Stimulated activated CD4-positive, alpha-beta T cell treated with anti-CD3 and anti-CD28 coated beads, Interleukin-2, amount 100 ng/mL, for 48 hours (primary cell): Measurements from ENCODE around the gene EFNA5.

Experiments
- DNase-seq, 2 donors: peaks; one replicate each; pipeline ENCODE4 v3.0.0-alpha.2; 2020

The EFNA5 gene

DNA sequence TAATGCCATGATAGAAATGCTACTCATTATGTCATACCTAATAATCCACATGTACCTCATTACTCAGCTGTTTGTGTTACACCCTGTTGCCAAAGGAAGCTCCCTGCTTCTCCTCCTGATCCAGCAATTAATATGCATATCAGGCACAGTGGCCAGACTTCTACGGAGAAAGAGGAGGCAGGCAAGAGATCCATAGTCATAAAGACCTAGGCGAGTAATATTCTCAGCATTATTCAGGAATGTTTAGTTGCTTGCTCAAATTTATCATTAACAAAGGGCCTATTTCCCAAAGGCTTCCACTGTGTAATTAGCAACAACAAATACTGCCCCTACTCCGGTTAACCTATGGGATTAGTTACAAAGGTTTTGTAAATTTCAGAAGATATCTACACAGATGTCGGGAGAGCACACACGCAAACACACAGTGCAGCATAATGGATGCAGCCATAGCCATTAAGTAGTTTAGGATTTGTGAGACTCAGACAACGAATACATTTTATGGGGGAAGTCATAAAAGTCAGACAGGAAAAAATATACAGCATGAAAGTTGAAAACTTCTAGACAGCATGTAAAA is 192.6 kb downstream of the EFNA5 start:
- DNase-seq: no peak

DNA sequence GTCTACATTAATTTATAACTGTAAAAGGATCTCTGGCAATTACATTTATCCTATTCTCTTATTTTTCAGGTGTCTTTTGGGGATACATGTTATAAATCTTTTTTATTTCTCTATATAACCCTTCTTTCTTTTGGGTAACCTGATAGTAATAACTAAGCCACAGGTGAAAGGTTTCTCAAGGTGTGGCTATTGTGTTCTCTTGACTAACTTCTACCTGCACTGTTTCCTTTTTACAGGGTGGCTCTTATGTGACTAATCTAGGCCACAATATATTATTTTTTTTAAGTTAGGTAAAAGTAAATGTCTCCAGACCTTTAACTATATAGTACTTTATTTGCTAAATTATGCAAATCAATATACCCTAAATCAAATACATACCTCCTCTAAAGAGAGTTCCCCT is 193.2 kb downstream of the EFNA5 start:
- DNase-seq: no peak

GRCh38 chr5:107476783-107477182 is 194.0 kb downstream of the EFNA5 start:
- DNase-seq: no peak

- DNase-seq: no peak
Observed at GRCh38 chr5:107474716-107475489, 195.8 kb downstream of the EFNA5 start.

- DNase-seq: no peak
Observed at GRCh38 chr5:107474361-107474715, 196.4 kb downstream of the EFNA5 start.

DNA sequence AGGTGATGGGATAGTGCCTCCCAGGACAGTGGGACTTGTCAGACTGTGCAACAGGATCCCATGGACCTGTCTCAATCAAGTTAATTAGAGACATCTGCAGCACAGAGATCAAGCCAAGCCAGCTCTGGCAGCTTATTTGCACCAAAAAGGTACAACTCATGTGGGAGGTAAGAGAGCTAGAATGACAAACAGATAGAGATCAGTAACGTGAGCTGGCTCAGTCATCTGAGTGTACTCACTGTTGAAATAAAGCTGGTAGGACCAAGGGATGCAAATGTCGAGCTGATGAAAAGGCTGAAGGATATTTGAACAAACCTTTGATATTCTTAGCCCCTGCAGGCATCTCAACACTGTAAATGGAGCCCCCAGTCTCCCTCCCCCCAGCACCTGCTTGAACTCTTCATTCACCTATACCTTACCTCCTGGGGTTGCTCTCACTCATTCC is 198.1 kb downstream of the EFNA5 start:
- DNase-seq: no peak

DNA sequence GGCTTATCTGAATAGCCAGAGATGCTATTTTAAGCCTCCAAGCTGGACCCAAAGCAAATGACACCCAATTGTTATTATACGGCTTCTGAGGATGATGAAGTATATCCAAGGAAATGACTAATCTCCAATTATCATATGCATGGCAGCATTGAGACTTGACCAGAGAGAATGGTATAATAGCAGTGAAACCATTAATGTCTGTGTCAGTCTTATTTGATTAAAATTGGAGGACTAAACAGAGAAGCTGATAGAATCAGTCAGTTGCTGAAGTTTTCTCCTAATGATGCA is 200.5 kb downstream of the EFNA5 start:
- no peak for DNase-seq

- no peak for DNase-seq
Observed at GRCh38 chr5:107469485-107470294, 201.0 kb downstream of the EFNA5 start.

DNA sequence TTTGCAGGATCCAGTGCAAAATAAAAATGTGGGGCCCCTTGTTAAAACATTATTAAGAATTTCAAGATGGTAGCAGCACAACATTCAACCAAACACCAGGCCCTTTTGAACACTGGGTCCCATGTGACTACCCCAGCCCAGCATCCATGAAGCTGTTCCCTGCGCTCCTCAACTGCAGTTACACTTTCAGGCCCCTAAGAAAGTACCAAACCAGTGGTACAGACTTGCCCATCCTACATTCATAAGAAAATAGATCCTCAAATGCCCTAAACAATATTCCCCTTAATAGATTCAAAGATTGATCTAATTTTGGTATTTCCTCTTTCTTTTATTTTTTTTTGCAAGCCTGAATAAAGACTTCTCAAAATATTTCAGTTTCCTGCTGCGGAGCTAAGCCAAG is 201.7 kb downstream of the EFNA5 start:
- no peak for DNase-seq

- no peak for DNase-seq
Observed at GRCh38 chr5:107468276-107468675, 202.5 kb downstream of the EFNA5 start.

- no peak for DNase-seq
Observed at GRCh38 chr5:107467137-107467932, 203.4 kb downstream of the EFNA5 start.

- DNase-seq: no peak
Observed at GRCh38 chr5:107466233-107466769, 204.4 kb downstream of the EFNA5 start.

DNA sequence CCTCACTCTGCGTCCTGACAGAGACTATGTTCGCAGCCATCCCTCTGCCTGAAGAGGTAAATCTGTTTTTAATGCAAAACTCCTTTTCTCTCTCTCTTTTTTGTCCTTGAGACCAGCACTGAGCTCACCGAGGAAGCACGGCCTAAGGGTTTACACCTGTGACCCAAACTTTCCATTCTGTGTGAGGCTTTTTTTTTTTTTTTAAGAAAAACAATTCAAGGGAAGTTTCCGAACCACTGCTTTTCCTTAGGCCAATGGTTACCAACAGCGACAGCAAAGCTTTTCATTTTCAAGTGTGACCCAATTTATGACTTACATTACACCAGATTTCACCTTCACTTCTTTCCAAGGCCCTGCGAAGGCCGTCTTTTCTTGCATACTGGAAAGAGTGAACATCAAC is 205.9 kb downstream of the EFNA5 start:
- DNase-seq: no peak

DNA sequence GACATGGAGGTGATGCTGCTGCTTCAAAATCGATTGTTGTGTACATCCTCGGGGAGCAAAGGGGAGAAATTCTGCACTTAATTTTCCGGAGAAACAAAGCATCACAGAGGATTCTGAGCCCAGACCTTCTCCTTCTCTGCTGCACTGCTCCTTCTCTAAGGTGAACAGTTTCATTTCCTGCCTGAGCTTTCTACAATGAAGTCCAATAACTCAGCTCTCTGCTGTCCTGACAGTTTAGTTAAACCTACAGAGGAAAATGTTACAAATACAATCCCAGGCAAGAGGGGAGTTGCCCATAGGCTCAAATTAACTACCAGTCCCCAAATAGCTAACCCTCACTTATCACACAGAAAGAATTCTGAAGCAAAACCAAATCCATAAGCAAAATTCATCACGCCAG is 206.3 kb downstream of the EFNA5 start:
- DNase-seq: no peak

DNA sequence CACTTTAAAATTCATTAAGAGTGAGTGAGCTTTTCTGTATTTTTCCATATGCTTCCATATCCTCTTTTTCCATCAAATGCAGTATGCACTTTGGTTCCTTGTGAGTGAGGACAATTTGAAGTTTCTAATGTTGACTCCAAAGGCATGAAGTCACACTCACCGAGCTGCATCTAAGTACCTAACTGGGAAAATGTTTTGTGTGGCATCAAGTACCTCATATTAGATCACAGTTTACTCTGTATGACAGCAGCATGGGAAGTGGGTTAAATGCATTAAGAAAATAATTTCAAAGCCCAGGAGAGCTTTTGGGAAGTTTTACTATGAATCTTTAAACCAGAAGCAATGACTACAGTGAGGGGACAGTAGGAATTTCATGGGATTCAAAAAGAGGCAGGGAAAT is 207.0 kb downstream of the EFNA5 start:
- no peak for DNase-seq

DNA sequence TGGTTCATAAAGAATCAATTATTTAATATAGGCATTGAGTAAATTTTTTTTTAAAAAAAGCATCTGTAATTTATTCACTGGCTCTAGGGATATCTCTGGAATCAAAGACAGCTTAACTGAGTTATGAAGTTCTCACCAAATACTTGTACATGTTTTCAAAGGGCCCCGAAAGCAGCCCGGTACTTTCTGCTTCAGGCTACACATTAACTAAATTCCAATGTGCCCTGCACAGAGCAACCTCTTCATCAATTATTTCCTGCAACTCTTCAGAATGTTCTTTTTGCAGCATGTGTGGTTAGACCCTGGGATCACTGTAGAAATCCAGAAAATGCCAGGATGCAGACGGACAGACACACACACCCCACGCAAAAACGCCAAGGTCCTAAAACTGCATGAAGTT is 209.0 kb downstream of the EFNA5 start:
- DNase-seq: no peak

- no peak for DNase-seq
Observed at GRCh38 chr5:107460789-107461188, 209.9 kb downstream of the EFNA5 start.

GRCh38 chr5:107459605-107460004 is 211.1 kb downstream of the EFNA5 start:
- DNase-seq: no peak

DNA sequence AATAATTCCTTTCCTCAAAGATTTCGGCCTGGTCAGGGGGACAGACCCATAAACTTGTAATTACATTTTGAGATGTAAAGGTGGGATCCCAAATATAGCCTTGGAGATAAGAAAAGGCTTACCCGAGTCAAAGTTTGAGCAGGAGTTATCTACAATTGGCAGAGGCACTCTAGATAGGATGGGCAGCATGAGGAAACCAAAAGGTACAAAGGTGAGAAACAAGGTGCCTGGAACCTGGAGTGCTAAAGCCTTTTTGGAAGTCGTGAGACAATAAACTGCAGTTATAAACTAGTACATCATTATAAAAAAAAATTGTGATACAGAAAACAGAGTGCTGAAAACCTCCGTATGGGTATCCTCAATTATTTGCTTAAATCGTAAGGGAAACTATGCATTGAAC is 212.4 kb downstream of the EFNA5 start:
- DNase-seq: no peak

DNA sequence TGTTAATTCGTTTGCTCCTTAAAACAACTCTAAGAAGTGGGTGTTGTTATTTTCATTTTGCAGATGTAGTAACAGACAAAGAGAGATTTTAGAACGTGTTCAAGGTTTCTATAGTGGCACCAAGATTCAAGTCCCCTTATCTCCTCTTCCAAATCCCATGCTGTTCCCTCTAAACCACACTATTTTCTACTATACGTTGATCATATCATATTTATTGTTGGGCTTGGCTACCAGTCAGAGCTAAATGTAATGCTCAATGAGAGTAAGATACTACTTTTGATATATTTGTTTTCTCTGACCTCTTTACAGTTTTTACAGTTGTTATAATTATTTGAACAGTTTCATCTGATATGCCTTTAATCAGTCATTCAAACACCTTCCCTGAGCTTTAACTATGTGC is 212.9 kb downstream of the EFNA5 start:
- DNase-seq: no peak

DNA sequence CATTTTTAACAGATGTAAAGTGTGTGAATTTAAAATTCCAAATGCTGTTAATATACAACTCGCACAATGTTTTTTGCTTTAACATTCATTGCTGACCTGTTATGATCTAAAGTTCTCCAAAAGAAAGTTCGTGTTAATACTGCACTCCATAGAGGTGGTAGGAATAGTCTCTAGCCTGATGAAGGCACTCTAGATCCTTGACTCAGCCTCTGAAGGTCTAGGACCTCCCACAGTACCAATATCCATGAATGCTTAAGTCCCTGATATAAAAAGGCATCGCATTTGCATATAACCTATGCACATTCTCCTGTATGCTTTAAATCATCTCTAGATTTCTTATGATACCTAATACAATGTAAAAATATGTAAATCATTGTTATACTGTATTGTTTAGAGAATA is 213.6 kb downstream of the EFNA5 start:
- DNase-seq: no peak

DNA sequence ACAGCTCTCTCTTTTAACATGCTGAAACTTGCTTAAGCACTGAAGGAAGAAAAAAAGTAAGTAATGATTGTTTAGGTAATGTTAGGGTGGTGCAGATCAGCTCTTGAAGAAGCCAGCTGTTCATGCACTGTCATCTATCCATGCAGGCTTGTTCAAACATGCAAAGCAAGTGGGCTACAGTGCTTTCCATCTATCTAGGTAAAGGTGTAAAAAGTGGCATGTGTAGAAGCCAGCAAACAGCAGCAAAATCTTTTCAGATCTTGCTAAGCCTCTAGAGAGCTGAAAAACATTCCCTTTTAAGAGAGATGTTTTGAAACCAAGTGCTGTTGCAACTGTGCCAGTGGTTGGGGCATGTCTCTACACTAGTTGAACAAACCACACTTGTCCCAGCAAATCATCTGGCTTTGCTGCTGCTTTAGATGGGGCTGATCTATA is 214.4 kb downstream of the EFNA5 start:
- DNase-seq: no peak

DNA sequence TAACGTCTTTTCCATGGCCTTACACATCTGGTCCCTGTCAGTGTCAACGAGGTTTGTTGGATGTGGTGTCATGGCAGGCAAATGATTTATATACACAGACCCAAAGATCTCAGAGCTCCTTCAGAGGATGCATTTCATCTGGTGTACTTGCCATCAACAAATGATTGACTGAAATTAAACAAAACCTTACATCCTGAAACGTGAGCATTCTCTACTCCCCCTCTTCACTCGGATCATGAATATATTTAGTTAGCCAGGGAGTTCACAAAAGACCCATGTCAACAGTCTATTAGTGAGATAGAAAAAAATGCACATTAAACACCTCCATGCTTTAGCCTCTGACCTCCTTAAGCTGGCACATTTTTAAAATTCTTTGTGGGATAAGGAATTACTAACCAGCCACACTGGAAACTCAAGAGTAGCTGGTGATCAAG is 215.6 kb downstream of the EFNA5 start:
- DNase-seq: no peak
